PFSK-1 (cell line): ENCODE data around the gene NEGR1.

ENCODE experiments used
- POLR2AphosphoS5 ChIP-seq: IDR thresholded peaks from 2 replicates; pipeline ENCODE4 v1.6.1; 2012; ENCODE audit warnings: low read depth, mild to moderate bottlenecking, control low read depth, low read length, moderate library complexity
- TAF1 ChIP-seq: IDR thresholded peaks from 2 replicates; pipeline ENCODE4 v1.6.1; 2012; ENCODE audit warnings: low read length, control low read depth, borderline replicate concordance; ENCODE audit not compliant: insufficient read depth

DNA sequence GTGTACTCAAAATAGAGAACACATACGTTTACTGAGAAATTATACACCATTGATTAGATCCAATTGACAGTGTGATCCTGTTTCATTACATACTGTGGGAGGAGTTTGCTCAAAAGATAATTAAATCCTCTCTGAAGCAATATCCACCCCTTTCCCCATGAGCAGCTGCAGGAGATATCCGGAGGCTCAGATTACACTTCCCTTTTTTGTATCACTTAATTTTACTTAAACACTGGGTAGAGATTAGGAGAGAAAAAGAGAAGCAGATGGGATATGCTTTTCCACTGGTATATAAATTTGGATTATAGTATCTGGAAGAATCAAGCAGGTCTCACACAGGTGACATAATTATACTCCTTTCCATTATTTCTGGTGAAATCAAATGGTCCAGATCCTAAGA, 868.2 kb downstream of the NEGR1 start:
- no peak for TF ChIP-seq POLR2AphosphoS5
- TF ChIP-seq TAF1: no peak
